Hematopoietic multipotent progenitor cell (in vitro differentiated cells): Measurements from ENCODE around the gene FADS3. TPM values are rescaled to one million over a fixed set of nuclear protein-coding genes. Genes with fewer than 3 reads are reported as not detected.

Source experiments
- DNase-seq, 3 donors: peaks; one replicate each; pipeline ENCODE4 v3.0.0-alpha.2; 2011 to 2015; ENCODE audit warnings: low read depth in 2 of 3, low spot score in 2 of 3
- total RNA-seq: library from RNA; depleted of rRNA; stranded (reverse); fragments of >200 nt; gene quantifications from one replicate; pipeline ENCODE4 v1.2.3, GENCODE V29; 2012

Gene FADS3
- total RNA-seq, 1 donor = 52.2 TPM

DNA sequence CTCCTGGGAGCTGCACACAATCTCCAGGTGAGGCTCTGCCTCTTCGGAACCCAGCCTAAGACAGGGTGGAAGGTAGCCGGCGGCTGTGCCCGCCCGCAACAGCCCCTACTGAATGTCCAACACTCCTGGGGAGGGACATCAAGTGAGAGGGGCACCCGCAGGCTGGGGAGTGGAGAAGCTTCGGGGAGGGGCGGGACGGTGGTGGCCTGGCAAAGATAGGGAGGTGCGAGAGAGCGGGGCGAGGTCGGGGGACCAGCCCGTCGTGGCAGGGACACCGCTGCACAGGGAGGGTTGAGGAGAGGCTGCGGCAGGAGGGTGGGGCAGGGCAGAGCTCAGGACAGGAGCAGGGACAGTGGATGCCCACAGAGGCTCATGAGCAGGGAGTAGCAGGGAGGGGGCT is 8.9 kb upstream of the FADS3 start:
- DNase-seq = no peak

DNA sequence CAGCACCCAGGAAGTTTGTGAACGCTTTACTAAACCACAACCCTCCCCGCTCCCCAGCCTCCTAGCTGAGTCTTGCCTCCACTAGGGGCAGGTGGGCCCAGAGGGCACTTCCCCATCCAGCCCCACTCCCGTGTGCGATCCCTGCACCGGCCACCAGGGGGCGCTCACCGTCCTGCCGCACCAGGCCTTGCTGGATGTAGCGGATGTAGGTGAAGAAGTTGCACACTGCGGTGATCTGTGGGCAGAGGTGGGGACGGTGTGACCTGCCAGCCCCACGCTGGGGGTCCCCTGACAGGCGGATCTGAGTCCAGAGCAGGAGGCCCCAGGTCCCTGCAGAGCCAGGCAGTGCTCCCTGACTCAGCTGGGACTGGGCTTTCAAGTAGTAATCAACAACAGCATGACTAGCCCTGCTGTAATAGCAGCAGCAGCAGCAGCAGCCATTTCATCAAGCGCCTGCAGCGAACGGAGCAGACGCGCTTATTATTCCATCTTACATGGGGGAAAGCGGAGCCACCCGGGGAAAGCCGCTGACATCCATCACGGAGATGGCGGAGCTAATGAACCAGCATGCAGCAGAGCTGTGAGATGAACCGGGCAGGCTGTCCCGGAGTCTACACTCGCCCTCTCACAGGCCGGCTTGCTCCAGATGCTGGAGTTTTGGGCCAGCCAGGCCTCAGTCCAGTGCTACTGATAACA is 7.9 kb upstream of the FADS3 start:
- DNase-seq = peak; percentile 81 to 93 (median 90)

DNA sequence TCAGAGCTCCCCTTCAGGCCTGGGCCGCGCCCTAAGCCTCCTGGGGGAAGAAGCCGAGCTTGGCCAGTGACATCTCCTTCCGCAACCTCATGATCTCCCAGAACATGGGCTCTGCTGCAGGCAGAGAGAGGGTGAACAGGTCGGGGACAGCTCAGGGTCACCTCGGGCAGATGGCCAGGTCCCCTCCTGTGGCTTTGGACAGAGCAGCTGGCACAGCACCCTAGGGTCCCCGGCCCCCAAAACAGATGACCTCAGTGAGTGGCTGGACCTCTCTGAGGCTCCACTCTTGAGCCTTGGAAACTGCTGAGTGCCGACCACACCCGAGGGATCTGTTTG is 6.9 kb upstream of the FADS3 start:
- DNase-seq = no peak

DNA sequence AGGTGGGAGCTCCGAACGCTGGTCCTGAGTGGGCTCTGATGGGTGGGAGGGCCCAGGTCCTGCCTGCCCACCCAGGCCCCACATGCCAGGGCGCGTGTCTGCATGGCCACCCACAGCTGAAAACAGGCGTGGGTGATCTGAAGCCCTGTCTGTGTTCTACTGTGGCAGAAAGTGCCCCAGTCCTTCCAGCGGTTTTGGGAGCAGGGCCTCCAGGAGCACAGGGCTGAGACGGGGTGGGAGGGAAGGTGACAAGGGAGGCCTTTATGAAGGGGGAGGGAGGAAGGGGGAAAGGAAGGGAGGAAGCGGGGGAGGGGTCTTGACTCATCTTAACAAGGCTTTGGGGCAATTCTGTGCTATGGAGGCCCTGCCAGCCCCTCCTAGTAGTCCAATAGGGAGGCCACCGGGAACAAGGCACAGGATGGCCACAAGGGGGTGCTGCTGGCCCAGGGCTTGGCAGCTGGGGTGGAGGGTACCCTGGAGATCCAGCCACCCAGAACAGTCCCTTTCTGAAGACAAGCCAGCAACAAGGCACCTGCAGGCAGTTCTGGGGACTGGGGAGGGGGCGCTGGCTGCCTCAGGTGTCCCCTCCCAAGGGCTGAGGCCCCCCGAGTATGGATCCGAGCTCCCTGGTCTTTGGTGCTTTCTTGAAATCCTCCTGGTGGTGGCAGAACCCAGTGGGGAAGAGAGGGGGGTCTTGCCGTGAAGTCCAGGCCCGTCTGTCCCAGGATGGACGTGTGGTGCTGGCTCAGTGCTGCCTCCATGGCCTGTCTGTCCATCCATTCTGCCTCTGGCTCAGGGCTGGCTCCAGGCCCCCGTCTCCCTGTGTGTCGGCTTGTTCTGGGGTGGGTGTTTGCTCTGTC is 6.3 kb upstream of the FADS3 start:
- peak; percentile 53 to 86 (median 69) for DNase-seq

DNA sequence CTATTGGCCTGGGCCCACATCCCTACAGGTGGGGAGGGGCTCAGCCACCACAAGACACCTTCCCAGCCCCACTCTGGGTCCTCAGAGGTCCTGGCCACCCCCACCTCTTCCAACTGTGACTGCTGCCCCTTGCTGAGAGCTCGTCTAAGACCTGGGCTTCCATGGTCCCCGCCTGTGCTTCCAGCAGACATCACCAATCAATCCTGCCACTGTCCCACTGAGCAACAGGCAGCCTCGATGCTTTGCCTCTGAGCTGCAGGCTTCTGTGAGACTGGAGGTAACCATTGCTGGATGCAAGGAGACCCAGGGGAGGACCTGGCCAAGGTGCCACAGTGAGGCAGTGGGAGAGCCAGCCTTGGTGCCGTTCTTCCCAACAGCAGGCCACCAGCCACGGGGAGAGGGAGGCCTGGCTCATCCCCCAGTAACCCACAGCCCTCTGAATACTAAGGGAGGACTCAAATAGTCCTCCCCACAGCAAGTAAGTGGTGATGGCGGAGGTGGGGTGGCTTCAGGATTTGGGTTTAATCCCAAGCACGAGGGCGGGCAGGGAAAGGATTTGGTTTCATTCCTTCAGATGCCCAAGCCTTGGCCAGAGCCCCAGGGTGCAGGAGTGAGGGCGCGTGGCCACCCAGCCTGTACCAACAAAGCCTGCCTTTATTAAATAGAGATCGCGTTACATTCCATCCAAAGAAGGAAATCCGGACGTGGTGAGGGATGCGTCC is 5.5 kb upstream of the FADS3 start:
- no peak for DNase-seq

DNA sequence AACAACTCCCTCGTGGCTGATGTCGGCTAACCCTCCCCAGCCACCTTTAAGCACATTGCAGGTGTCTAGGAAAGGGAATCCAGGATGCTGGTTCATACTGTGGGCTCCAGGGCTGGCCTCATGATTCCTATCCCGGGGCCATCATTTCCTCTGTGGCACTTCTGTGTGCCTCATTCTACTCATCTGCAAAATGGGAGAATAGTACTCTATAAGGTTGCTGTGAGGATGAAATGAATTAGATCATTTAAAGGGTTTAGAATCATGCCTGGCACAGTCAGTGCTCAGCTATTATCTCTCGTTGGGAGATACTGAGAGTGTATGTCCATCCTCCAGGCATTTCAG is 4.3 kb upstream of the FADS3 start:
- DNase-seq = no peak

DNA sequence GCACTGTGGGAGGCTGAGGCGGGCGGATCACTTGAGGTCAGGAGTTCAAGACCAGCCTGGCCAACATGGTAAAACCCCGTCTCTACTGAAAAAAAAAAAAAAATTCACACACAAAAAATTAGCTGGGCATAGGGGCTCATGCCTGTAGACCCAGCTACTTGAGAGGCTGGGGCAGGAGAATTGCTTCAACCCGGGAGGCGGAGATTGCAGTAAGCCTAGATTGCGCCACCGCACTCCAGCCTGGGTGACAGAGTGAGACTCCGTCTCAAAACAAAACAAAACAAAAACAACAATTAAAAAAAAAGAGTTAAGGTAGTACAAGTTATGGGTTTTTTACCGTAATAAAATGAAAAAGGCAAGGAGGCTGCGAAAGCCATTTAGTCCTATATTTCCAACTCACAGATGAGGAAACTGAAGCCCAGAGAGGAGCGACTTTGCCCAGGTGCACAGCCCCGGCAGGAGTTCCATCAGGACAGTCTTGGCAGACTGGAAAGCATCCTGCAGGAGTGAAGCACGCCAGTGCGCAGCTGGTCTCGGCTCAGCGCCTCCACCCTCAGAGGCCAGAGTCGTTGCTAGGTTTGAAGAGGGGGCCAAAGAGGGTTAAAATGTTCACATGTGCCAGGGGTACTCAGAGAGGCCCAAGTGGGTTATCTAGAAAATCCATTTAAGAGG is 3.8 kb upstream of the FADS3 start:
- DNase-seq = no peak

DNA sequence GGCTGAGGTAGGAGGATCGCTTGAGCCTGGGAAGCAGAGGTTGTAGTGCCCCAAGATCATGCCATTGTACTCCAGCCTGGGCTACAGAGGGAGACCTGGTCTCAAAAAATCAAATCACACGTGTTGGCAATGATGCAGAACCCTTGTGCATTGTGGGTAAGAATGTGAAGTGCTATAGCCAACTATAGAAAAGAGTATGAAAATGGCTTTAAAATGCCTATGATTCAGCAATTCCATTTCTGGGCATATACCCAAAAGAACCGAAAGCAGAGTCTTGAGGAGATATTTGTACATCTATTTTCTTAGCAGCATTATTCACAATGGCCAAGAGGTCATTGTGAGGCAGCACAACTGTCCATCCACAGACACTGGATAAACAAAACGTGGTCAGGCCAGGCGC is 2.6 kb upstream of the FADS3 start:
- peak in 1 of 3 donors; percentile 66 for DNase-seq

DNA sequence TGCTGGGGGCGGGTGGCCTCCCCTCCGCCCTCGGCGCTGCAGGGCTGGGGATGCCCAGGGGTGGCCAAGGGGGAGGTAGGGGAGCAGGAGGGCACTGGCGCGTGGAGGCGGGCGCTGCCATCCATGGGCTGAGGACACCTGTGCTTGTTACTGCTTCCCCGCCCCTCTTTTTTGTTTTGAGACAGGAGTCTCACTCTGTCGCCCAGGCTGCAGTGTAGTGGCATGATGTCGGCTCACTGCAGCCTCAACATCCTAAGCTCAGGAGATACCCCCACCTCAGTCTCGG is 683 bp upstream of the FADS3 start:
- no peak for DNase-seq

DNA sequence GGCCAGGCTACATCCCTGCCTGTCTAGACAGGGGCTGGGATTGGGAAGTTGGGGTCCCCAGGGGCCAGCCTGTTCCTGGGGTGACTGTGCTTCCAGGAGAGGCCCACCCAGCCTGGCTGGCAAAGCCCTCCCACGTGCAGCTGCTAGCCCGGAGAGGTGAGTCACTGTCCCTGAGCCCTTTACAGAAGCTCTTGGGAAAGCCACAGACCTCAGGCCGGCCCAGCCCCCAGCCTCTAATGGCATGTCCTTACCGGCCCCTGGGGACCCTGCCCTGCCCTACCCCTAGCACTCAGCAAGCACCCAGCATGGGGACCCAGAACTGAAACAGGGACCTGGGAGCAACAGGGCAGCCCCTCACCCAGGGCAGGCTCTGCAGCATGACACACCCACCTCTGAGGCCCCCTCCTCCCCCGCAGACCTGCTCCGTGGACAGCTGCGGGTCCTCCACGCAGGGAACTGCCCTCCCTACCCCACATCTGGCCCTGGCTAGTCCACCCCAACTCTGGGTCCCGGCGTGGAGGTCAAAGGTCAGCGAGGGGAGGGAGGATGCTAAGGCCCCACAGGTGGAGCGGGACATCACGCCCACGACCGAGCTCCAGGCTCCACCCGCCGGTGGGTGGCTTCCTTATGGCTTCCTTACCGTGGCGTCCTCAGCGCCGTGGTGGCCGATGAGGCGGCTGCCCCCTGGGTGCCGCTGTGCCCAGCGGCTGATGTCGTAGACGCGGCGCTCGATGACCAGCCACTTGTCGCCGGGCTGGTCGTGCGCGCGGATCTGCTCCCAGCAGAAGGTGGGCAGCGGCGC is 615 bp downstream of the FADS3 start:
- peak; percentile 18 to 70 (median 47) for DNase-seq

DNA sequence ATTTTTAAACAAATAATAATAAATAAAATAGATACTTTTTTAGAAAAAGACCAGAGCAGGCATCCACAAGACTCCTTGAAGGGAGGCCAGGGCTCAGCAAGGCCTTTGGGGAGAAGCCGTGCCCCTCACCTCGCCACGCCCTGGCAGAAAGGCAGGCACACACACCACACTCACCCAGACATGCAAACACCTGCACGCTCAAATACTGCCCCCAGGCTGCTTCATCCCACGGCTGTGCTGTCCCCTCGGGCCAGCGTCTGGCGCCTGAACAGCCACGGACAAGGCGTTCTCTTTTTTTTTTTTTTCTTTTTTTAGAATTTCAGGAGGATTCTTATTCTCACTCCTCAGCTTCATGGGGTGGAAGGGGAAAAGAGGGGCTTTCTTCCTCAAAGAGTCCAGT is 1.5 kb downstream of the FADS3 start:
- no peak for DNase-seq

DNA sequence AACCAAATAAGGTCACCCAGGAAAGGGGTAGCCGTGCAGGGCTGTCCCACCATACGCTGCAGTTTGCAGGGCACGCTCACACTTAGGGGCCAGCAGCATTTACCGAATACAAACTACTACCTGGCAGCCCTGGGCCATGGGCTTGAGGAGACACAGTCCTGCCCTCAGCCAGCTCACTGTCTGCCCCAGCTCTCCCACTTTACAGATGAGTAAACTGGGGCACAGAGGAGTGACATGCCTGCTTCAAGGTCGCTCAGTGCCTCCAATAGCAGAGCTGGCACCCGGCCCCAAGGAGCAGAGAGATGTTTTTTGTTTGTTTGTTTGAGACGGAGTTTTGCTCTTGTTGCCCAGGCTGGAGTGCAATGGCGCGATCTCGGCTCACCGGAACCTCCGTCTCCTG is 2.8 kb downstream of the FADS3 start:
- no peak for DNase-seq

DNA sequence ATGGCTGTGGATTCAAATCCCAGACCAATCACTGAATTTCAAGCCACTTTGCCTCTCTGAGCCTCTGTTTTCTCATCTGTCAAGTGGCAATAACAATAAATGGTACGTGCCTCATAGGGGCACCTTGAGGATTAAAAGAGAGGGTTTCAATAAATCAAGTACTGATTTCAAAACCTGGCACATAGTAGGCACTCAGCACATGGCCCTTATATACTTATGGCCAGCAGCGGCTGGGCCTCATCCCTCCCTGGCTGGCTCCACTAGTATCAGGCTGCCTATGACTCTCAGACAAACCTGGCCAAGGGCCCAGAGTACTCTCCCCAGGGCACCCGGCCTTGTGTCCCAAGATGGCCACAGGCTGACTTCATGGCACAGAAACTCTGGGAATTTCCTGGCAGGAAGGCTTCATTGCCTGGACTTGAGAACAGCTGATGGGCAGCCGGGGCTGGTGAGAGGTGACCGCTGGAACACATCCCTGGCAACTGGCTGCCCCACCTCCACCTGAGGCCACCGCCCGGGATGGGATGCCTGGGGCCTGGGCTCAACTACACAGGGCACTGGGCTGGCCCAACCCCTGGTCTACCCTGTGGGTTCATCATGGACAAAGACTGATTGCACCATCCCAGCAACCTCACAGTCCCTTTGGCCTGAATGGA is 3.4 kb downstream of the FADS3 start:
- no peak for DNase-seq

DNA sequence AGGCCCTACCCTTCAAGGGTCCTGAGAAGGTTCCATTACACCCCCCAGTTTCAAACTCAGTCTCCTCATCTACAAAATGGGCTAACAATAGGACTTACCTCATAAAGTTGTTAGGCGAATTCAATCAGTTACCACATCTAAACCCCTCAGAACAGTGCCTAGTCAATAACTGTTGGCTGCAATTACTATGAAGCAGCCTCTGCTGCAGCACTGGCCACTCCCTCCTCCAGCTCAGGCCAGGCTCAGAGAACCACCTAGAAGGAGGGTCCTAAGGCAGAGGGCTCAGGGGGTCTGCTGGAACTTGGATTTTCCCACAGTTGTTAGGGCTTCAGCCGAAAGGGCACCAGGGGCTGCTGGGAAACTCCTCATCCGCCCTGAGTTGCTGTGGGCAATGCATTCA is 4.7 kb downstream of the FADS3 start:
- no peak for DNase-seq

DNA sequence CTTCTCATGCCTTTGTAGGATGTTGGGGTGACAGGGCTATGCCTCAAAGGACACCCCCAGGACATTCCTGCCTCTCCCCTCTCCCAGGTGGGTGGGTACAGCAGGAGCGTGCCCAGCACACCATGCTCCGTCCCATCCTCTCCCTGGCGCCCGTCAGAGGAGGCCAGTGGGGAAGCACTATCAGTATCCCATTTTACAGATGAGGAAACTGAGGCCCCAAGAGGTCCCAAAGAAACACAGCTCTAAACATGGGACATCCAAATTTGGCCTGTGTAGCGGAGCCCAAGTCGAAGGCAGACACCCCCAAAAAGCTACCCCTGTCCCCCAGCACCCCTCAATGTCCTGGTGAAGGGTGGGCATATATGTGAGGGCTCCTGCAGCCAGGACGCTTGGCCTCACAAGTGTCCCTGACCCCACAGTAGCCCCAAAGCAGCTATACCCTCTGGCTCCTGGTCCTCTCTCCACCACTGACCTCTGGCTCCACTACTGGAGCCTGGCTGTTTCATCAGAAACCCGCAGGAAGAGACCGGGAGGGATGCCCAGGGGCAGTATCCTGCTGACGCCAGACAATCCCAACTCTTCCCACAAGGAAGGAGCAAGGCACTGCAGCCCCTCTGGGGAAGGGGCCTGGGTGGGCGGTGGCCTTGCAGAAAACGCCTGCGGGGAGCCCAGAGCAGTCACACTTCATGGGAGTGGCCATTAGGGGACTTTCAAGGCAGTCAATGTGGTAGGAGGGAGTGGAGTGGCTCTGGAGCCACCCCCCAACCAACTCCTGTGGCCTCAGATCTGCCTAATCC is 5.4 kb downstream of the FADS3 start:
- no peak for DNase-seq

DNA sequence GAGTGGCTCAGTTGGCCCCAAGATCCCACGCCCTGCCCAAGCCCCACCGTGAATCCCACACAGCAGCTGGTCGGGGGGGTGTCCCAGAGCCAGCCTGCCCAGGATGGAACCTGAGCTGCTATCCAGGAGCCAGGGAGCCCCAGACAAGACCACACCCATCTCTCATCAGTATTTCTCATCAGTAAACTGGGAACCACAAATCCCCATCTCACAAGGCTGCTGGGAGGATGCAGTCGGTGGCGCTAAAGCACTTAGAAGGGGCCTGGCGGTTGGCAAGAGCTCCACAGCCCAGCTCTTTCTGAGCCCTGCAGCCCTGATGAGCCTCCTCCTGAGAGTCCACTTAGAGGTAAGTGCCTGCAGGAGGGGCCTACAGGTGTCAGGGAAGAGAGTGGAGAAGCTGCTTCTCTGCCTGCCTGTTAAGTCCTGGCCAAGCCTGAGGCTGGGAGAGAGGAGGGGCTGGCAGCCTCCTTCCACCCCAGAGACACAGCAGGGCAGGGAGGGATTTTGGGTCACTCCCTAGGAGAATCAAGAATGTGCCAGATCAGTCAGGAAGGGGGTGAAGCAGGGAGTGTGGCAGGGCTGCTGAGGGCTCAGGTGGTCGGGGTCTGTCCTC is 6.1 kb downstream of the FADS3 start:
- no peak for DNase-seq

DNA sequence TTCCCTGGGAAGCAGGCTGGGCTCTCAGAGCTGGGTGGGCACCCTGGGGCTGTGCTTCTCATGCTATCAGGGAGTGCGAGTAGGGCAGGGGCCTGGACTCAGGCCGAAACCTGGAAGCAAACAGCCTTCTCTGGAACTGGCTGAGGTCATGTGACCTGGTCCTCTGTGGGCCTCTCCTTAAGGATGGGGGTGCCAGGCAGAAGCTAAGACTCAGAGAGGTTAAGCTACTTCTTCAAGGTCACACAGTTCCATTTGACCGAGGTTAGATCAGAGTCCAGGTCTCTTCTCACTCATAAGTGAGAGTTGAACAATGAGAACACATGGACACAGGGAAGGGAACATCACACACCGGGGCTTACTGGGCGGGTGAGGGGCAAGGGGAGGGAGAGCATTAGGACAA is 7.4 kb downstream of the FADS3 start:
- no peak for DNase-seq

DNA sequence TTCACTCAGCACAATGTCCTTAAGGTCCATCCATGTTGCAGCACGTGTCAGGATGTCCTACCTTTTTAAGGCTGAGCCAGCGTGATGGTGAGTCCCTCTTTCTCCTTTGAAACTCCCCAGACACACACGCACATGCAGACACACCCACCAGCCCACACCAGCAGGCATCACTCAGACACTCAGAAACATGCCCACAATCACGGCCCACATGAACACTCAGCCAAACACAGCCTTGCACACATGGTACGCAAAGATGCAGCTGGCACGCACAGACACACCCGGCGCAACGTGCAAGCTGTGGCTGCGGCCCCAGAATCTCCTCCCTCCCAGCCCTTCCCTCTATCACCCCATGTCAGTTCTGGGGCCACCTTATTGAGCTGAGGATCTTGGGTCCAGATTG is 8.0 kb downstream of the FADS3 start:
- no peak for DNase-seq

DNA sequence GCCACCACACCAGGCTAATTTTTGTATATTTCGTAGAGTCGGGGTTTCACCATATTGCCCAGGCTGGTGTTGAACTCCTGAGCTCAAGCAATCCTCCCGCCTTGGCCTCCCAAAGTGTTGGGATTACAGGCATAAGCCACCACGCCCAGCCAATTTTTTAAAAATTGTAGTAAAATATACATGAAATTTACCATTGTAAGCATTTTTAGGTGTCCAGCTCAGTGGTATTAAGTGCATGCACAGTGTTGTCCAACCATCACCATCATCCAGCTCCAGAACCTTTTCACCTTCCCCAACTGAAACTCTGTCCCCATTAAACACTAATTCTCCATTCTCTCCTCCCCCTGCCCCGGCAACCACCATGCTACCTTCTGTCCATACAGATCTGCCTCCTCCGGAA is 8.5 kb downstream of the FADS3 start:
- DNase-seq = no peak
